HG03025 (cell line): Measurements from ENCODE around the gene TULP3.

Source experiments
- ATAC-seq: cut with Tn5 transposase; IDR thresholded peaks from one replicate; pipeline ENCODE4 v1.9.1; 2021; ENCODE audit warnings: mild to moderate bottlenecking, moderate library complexity; ENCODE audit not compliant: unreplicated experiment, low FRiP score

TULP3 gene

DNA sequence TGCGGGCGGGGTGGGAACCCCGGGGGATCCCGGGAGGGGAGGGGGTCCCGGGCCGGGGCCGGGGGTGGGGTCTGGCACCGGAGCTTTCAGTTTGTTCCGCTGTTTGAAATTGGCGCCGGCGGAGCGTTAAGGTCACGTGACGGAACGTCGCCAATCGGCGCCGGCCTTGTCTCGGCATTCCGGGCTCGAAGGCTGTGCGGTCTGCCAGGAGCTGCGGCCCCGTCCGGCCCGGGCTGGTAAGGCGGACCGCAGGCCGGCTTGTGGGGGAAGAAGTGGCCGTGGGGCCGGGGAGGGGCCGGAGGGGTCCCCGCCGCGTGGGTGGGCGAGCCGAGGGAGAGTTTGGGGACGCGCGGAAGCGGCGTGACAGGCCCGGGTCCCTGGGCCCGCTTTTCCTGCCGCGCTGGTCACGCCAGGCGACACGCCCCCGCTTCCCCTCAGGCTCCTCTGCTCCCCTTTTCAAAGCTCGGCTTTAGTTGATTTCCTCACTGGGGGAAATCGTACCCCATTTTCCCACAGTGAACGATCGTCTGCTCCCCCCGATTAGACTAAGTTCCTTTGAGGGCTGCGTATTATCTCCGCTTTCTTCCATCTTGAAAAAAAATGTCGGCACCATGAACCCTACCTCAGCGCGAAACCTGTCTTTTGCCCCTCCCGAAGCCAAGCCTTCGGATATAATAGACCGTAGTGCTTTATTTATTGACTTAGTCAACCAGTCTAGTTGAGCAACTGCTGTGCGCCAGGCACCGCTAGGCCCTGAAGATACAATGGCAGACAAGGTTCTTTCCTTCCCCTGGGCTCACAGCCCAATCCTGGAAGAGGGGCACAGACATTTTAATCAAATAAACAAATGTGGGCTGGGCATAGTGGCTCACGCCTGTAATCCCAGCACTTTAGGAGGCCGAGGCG lies 13.4 kb upstream of the TULP3 start, which contains the start of the genes FOXM1 and RHNO1:
TSS of gene FOXM1 (minus strand) at position 128 of the 906 bp plus-strand sequence. CDS start 2,696 bp downstream, outside the sequence.
TSS of gene RHNO1 (plus strand) at position 177 of the 906 bp plus-strand sequence. CDS start 8,144 bp downstream, outside the sequence.
- peak; percentile 58 for ATAC-seq

DNA sequence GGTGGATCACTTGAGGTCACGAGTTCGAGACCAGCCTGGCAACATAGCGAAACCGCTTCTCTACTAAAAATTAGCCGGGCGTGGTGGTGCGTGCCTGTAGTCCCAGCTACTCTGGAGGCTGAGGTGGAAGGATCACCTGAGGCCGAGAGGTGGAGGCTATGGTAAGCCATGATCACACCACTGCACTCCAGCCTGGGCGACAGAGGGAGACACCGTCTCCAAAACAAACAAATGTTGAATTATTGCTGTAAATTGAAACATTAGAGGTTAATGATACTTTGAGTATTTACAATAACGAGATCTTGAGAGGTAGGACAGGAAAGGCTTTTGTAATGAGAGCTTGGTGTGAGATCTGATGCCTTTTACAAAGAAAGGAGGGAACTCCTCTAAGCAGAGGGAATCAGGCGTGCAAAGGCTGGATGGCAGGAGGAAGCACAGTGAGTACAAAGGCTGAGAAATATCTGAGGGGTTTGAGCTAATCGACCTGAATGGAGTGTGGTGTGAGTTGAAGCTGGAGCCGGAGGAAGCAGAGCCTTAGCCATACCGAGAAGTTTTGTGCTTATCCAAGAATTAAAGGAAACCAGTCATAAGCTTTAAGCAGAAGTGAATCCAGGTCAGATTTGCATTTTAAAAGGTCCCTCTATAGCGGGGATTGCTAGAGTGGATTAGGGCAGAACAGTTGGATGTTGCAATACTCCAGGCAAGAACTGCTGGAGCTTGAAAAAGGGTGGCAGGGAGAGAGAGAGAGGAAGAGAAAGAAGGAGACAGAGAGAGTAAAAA lies 12.5 kb upstream of the TULP3 start:
- ATAC-seq, result no peak

DNA sequence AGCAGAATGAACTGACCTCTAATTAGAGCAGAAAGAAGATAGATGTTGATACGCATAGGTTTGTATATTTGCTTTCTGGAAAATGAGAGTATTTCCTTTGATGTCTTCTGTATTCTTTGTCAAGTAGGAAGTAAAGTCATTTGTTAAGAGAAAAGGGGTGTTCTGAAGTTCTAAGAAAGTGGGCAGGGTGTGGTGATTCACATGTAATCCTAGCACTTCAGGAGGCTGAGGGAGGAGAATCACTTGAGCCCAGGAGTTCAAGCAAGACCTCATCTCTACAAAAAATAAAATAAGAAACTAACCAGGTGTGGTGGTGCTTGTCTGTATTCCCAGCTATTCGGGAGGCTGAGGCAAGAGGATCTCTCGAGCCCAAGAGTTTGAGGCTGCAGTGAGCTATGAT lies 10.8 kb upstream of the TULP3 start:
- ATAC-seq, result no peak

DNA sequence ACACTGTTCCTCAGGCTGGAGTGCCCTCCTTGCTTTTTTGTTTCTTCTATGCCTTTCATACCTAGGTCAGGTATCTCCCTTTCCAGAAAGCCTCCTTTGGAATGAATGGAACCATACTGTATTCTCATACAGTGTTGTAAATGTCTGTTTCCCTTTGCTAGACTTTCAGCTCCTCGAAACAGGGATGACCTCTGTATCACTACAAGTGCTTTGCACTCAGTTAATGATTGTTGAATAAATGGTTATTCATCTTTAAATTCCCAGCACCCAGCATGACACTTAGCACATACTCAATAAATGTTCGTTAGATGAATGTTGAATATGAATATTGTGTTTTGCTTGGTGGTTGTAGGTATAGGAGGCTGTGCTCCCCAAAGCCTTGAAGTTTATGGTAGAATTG lies 5.9 kb upstream of the TULP3 start:
- ATAC-seq, result no peak

DNA sequence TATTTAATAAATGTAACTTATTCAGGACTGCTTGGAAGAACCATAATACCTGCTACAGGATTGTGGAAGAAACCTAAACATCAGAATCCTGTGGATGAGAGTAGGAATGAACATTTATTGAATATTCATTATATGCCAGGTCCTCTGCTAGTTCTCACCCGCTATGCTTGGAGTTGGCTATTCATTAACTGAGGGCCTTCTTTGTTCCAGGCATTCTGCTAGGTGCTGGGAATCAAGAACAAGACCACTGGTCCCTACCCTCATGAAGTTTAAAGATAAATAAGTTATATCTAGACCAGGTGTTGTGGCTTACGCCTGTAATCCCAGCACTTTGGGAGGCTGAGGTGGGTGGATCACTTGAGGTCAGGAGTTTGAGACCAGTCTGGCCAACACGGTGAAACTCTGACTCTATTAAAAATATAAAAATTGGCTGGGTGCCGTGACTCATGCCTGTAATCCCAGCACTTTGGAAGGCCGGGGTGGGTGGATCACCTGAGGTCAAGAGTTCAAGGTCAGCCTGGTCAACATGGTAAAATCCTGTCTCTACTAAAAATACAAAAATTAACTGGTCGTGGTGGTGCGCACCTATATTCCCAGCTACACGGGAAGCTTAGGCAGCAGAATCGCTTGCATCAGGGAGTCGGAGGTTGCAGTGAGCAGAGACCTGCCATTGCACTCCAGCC lies 3.8 kb upstream of the TULP3 start:
- no peak for ATAC-seq

DNA sequence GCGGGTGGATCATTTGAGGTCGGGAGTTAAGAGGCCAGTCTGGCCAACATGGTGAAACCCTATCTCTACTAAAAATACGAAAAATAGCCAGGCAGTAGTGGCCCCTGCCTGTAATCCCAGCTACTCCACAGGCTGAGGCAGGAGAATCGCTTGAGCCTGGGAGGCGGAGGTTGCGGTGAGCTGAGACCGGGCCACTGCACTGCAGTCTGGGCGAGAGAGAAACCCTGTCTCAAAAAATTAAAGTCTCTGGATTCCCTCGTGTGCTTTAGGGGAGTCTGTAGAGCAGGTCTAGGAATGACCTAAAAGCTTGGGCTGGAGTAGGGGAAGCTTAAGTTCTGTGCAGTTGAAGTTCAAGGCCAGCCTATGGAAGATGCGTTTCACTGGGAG lies 697 bp upstream of the TULP3 start:
- ATAC-seq, result no peak

DNA sequence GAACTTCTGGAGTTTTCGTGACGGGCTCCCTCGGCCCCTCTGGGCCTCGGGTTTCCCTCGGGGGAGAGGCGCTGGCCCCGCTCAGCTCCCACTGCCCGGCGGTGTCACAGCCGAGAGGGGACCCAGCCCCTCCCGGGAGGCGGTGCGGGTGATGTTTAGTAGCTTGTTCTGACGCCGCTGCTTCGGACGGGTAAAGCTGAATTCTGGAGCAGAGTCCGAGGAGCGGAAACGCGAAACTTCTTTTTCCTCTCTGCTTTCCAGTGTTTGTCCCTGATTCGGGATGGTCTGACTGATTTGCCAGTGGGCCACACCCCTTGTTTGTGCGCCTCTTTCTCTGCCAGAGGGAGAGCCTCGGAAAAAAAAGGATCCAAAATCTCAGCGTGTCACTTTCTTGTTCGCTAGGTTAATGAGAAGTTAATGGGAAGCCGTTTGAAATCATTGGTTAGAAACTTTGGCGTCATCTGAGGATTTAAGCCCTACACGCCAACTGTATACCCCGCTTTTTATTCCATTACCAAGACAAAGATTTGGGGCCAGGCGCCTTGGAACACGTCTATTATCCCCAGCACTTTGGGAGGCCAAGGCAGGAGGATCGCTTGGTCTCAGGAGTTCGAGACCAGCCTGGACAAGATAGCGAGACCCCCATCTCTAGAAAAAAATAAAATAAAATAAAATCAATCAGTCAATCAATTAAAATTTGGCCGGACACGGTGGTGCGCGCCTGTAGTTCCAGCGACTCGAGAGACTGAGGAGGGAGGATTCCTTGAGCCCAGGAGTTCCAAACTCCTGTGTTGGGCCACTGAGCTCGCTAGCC lies 756 bp downstream of the TULP3 start:
- peak; percentile 11 for ATAC-seq

DNA sequence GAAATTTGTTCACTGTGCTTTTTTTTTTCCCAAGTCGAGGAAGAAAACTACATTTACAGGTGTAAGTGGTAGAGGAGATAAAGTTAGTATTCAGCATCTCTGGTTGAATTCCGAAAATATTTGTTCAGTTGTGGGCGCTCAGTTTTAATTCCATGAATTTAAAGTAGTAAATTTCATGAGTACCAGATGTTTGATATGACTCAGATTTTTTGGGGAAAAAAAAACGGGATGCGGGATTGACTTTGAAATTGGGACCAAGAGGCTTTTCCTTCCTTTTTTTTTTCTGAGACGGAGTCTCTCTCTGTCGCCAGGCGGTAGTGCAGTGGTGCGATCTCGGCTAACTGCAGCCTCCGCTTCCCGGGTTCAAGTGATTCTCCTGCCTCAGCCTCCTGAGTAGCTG lies 1.6 kb downstream of the TULP3 start:
- ATAC-seq, result no peak

DNA sequence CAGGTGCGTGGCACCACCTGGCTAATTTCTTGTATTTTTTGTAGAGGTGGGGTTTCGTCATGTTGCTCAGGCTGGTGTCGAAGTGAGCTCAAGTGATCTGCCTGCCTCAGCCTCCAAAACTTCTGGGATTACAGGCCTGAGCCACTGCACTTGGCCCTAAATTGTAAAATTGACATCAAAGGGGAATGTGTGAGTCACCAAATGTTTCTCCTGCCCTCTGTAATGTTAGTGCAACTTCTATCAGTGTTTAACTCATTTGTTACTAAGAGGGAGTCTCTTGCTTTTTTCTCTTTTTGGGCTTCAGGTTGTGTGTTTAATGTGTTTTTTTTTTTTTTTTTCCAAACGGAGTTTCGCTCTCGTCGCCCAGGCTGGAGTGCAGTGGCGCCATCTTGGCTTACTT lies 2.3 kb downstream of the TULP3 start:
- no peak for ATAC-seq

DNA sequence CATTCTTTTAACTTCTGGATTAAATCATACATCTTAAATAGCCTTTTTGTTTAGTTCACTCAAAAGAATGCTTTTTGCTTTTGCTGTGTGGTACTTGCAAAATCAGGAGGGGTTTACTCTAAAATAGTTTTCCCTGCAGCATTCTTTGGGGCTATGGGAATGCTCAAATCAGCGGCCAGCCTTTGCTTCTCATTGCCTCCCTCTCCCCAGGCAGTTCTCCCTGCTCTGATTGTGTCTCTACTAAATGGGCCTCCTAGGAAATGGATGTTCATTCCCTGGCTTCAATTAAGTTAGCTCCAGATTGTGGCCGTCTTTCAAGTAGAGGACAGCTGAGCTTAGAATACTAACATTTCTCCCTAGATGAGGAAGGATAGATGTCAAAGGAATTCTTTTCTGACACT lies 4.4 kb downstream of the TULP3 start:
- no peak for ATAC-seq

DNA sequence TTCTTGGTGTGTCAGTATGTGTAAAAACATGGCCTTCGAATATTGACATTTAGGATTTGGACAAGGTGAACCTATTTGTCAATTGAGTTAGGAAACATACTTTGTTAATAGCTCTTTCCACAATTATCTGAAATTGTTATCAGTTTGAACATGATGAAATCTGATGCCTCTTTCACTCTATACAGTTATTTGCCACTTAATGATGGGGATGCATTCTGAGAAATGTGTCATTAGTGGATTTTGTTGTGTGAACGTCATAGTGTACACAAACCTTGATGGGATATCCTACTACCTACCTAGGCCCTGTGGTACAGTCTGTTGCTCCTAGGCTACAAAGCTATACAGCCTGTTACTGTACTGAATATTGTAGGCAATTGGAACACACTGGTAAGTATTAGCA lies 4.8 kb downstream of the TULP3 start:
- no peak for ATAC-seq

DNA sequence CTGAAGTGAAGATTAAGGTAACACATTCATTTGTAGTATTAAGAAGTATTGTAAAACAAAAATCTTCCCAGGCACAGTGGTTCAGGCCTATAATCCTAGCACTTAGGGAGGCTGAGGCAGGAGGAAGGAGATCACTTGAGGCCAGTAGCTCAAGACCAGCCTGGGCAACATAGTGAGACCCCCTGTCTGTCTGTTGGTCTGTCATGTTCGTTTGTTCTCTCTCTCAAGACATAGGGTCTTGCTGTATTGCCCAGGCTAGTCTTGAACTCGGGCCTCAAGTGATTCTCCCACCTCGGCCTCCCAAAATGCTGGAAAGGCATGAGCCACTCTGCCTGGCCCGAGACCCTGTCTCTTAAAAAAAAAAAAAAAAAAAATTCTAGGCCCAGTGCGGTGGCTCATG lies 6.7 kb downstream of the TULP3 start:
- ATAC-seq, result no peak

DNA sequence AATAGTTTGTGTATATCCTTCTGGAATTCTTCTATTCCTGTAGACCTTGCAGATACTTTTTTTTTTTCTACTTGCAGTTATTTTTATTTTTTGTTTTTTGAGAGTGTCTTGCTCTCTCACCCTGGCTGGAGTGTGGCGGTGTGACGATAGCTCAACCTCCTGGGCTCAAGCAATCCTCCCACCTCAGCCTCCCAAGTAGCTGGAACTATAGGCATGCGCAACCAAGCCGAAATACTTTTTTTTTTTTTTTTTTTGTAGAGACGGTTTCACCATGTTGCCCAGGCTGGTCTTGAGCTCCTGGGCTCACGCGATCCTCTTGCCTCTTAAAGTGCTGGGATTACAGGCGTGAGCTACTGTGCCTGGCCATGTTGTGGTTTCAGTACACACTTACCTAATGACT lies 10.0 kb downstream of the TULP3 start:
- no peak for ATAC-seq

DNA sequence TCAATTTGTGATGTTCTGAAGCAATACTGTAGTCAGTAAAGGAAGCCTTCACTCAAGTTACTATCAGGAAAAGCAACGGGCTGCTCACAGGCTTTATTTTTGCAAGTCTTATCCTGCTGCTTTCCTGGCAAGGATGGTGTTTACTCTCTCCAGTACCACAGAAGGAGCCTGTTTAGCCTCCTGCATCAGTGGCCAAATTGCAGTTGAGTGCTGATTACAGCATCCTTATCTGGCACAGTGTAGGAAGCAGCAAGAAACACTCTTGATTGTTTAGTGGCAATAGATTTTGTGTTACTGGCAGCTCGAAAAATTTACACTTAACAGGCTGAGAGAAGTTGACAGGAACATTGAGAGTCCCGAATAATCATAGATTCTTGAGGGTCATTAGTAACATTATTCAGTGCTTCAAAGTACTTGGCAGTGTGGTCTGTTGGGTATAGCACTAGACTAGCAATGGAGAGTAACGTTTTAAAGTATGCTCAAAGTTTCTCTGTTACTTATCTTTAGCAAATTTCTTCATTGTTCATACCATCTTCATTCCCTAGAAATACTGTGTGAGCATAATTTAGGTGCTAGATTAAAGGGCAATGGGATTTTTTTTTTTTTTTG lies 11.7 kb downstream of the TULP3 start:
- no peak for ATAC-seq

DNA sequence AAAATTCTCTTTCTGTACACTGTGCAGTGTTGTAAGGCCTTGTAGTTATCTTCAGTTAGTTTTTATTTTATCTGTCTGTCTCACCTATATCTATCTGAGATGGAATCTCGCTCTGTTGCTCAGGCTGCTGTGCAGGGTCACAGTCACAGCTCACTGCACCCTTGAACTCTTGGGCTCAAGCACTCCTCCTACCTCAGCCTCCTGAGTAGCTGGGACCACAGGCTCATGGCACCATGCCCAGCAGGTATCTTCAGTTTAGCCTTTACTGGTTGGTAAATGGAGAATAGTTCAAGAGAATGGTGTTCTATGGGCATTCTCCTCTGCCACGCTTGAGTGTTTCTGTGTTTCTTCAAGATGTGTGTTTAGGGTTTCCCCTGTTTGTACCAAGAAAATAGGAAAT lies 13.6 kb downstream of the TULP3 start:
- no peak for ATAC-seq

DNA sequence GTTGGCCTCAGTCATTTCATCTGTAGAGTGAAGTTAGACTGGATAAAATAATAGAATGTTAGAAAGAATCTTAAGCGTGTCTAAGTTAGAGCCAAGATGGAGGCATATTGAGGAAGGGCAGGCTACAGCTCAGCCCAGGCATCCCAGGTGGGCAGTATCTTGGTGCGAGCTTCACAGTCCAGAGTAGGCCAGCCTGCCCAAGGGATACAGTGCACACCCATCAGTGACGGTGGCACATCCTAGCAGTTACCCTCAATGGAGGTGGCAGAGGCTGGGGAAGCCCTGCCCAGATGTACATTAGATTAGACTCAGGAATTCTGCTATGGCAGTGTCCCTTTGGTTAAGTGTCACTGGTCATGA lies 21.5 kb downstream of the TULP3 start:
- no peak for ATAC-seq

DNA sequence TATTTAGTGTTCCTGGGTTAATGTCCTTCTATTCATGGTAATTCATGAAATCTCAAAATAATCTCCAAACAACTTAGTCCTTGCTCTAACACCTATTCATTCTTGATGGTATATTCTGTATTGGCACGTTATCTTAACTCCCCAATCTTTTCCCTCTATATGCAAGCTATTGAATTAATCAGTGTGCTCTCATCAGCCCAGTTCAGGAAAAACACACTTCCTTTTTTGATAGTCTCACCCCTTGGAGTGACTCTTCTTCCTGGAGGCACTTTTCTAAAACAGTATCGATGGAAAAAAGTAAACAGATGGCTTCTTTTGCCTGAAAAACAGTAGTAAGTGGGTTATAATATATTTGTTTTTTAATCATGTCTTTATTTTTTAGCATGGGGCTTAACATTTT lies 28.6 kb downstream of the TULP3 start:
- no peak for ATAC-seq

DNA sequence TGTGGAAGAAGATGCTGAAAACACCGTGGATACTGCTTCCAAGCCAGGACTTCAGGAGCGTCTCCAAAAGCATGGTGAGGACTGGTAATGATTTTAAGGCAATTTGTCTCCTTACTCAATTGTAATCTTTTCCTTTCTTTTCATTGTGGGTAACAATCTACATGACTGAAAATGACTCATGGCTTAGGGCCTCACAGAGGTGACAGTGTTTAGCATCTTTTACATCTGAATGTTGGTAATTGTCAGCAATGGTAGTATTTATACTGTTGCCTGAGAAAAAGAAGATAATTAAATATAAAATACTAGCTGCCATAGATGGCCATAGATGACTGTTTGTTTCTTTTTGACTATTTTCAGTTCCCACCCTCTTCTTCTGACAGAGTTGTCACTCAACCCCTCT lies 31.6 kb downstream of the TULP3 start:
- no peak for ATAC-seq

DNA sequence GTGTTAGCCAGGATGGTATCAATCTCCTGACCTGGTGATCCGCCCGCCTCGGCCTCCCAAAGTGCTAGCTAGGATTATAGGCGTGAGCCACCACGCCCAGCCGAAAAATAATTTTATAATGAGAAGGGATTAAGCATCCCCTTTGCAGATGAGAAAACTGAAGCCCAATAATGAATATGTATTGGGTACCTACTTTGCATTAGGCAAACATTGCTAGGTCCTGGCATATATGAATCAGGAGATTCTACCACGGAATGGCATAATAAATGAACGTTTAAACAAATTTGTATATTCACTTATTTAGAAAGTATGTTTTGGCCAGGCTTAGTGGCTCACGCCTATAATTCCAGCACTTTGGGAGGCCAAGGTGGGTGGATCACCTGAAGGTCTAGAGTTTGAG lies 32.4 kb downstream of the TULP3 start:
- ATAC-seq, result no peak

DNA sequence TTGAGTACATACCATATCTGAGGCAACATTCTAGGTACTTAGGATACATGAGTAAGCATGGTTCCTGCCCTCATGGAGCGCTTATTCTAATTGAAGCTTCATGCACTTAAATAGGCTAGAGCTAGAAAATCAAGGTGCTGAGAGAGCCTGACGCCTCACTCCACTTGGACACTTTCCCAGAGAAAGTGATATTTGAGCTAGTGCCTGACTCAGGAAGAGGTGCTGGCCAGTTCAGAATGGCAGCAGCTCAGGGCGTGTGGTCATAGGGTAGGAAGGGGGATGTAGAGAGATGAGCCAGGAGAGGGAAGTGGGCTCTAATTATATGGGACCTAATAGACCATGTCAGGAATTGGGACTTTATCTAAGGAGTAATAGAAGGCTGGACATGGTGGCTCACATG lies 33.3 kb downstream of the TULP3 start:
- no peak for ATAC-seq
